ENCODE measurements around the gene CAPN7.
A peak's percentile ranks its signal among the peaks of the same experiment; 100 is the strongest.

Gene CAPN7

DNA sequence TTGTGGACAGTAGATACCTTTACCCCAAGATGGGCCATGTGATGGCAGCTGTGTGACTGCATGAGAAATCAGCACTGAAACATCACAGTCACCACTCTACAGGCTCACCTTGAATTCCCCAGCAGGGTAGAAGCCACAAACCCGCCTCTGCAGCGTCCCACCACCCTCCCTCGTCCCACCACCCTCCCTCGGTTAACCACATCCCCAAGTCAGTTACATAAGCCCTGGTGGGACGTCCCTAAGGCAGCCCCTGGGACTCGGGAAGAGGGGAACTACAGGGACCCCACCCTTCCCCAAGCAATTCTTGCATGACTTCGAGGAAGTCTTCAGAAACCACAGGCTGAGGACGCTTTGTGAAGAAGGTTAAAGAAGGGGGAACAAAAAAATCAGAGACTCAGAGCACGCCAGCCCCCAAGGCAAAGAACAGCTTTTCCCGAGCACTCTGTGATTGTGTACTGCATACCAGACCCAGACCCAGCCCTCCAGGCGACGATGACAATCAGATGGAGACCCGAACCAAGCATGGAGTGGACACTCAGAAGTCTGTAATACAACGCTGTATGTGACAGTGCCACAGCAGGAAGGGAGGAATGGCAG lies 65.8 kb downstream of the CAPN7 start:
- no peak for DNase-seq (ENCODE audit: low read depth in 2 of 2)
- H3K4me3 ChIP-seq (replicated peaks in 1 of 2; ENCODE audit: low read depth in 2 of 2, low read length in 2 of 2), result no peak overlapping the region

DNA sequence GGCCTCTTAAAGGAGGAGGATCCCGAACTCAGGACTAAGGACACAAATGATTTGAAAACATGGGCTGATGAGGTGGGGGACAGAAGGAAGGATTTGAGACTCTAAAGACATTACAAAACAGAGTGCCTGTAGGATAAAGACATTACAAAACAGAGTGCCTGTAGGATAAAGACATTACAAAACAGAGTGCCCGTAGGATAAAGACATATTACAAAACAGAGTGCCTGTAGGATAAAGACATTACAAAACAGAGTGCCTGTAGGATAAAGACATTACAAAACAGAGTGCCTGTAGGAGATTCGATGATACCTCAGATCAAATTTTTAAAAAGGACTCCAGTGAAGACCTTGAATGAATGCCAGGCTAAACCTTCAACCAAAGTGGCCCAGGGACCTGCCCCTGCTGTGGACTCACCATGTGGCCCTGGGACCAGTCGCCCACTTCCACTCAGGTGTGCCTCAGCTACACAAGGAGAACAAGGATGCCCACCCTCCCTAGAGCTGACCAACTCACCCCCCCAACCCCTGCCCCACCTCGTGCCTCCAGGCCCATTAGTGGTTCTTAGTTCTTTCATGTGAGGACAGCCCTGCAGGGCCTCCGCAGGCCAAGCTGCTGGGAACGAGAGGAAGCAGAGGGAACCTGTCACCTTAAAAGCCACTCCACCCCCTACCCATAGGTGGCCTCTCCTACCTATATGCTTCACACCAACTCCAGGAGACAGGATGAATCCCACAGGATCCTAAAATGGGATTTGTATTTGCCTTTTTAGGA lies 66.6 kb downstream of the CAPN7 start:
- DNase-seq (ENCODE audit: low read depth in 2 of 2), result peak in 1 of 2 donors; percentile 76
- TF ChIP-seq, protein P1, sequence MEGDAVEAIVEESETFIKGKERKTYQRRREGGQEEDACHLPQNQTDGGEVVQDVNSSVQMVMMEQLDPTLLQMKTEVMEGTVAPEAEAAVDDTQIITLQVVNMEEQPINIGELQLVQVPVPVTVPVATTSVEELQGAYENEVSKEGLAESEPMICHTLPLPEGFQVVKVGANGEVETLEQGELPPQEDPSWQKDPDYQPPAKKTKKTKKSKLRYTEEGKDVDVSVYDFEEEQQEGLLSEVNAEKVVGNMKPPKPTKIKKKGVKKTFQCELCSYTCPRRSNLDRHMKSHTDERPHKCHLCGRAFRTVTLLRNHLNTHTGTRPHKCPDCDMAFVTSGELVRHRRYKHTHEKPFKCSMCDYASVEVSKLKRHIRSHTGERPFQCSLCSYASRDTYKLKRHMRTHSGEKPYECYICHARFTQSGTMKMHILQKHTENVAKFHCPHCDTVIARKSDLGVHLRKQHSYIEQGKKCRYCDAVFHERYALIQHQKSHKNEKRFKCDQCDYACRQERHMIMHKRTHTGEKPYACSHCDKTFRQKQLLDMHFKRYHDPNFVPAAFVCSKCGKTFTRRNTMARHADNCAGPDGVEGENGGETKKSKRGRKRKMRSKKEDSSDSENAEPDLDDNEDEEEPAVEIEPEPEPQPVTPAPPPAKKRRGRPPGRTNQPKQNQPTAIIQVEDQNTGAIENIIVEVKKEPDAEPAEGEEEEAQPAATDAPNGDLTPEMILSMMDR (IDR thresholded peaks at IDR 0.05; ENCODE audit: low read depth, low read length), result no peak
- no peak overlapping the region for H3K4me3 ChIP-seq (replicated peaks in 1 of 2; ENCODE audit: low read depth in 2 of 2, low read length in 2 of 2)

More for the DNA sequence above, 65.8 kb downstream of the CAPN7 start:
- TF ChIP-seq, protein P1 (IDR thresholded peaks at IDR 0.05; ENCODE audit: low read depth, low read length), result no peak

GRCh38 chr3:15273227-15273626 lies 67.2 kb downstream of the CAPN7 start:
- no peak for DNase-seq (ENCODE audit: low read depth in 2 of 2)

GRCh38 chr3:15276028-15276724 lies 70.1 kb downstream of the CAPN7 start:
- no peak overlapping the region for H3K4me3 ChIP-seq (replicated peaks in 1 of 2; ENCODE audit: low read depth in 2 of 2, low read length in 2 of 2)
- TF ChIP-seq, protein P1 (IDR thresholded peaks at IDR 0.05; ENCODE audit: low read depth, low read length), result no peak
- DNase-seq (ENCODE audit: low read depth in 2 of 2), result no peak

More at GRCh38 chr3:15273227-15273626, 67.2 kb downstream of the CAPN7 start:
- H3K4me3 ChIP-seq (replicated peaks in 1 of 2; ENCODE audit: low read depth in 2 of 2, low read length in 2 of 2), result no peak overlapping the region
- TF ChIP-seq, protein P1 (IDR thresholded peaks at IDR 0.05; ENCODE audit: low read depth, low read length), result no peak

DNA sequence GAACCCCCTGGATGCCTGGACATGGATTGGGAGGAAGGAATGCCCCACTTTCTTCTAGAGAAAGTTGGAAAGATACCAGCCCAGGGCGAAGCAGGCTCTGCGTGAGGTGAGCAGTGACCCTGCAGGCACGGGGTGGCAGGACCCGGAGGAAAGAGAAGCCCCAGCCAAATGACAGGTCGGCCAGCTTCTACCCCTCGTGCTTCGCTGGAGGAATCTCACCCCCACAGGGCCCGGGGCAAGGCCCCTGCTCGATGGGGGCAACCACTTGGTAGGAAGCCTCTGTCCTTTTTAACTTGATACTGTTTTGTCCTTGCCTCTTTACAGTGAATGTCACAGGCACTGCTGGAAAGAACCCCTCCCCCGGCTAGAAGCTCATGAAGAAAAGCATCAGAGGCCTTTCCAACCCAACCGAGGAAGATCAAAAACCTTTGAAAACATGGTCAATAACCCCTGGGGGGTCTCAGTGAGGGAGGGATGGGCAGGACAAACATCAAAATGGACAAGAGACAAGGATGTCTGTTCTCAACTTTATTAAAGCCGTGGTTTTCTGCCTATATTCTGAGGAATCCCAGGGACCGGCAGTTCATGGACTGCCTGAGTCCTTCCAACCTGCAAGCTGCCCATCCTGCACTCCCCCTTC lies 71.9 kb downstream of the CAPN7 start:
- DNase-seq (ENCODE audit: low read depth in 2 of 2), result no peak
- TF ChIP-seq, protein P1 (IDR thresholded peaks at IDR 0.05; ENCODE audit: low read depth, low read length), result no peak
- no peak overlapping the region for H3K4me3 ChIP-seq (replicated peaks in 1 of 2; ENCODE audit: low read depth in 2 of 2, low read length in 2 of 2)

DNA sequence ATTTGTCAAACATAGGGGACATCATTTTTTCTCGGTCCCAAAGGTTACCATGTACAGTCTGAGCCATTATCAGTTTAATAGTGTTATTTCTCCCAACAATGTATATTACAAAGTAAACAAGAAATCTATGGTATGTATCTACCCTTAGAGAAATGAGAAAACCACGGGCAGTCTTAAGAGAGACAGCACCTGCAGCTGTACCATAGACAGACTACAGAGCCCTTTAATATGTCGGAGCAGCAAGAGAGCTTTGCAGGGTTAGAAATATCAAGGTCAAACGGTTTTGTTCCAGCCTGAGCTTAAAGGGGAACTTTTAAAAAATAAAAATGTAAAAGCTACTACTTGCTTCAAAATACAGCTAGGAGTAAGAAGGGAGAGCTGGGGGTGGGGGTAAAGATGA lies 73.2 kb downstream of the CAPN7 start:
- TF ChIP-seq, protein P1 (IDR thresholded peaks at IDR 0.05; ENCODE audit: low read depth, low read length), result no peak
- no peak for DNase-seq (ENCODE audit: low read depth in 2 of 2)
- no peak overlapping the region for H3K4me3 ChIP-seq (replicated peaks in 1 of 2; ENCODE audit: low read depth in 2 of 2, low read length in 2 of 2)
